ENCODE measurements around the gene UGT1A5.
"Not testable (repeated sequence)": the region's sequence is repeated elsewhere in the genome, so short reads cannot be mapped to it uniquely, and the experiment has no call there.

Gene UGT1A5

DNA sequence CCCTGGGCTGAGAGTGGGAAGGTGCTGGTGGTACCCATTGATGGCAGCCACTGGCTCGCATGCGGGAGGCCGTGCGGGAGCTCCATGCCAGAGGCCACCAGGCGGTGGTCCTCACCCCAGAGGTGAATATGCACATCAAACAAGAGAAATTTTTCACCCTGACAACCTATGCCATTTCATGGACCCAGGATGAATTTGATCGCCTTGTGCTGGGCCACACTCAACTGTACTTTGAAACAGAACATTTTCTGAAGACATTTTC is 34.5 kb downstream of the UGT1A5 start:
- Histone ChIP-seq H3K36me3 (ENCODE audit: low read depth) (no peaks in the 10 kb centered on the region), H3K4me3 (ENCODE audit: severe bottlenecking) (no peak overlapping the region), H3K4me1 (ENCODE audit: insufficient read depth, poor library complexity, severe bottlenecking) (no peaks in the 10 kb centered on the region), H3K27me3 (ENCODE audit: insufficient read depth, poor library complexity, severe bottlenecking) (no peaks in the 10 kb centered on the region), H3K27ac (ENCODE audit: poor library complexity, severe bottlenecking) (no peak overlapping the region), H3K9me3 (ENCODE audit: severe bottlenecking) (no peaks in the 10 kb centered on the region)
- TF ChIP-seq, protein P1, sequence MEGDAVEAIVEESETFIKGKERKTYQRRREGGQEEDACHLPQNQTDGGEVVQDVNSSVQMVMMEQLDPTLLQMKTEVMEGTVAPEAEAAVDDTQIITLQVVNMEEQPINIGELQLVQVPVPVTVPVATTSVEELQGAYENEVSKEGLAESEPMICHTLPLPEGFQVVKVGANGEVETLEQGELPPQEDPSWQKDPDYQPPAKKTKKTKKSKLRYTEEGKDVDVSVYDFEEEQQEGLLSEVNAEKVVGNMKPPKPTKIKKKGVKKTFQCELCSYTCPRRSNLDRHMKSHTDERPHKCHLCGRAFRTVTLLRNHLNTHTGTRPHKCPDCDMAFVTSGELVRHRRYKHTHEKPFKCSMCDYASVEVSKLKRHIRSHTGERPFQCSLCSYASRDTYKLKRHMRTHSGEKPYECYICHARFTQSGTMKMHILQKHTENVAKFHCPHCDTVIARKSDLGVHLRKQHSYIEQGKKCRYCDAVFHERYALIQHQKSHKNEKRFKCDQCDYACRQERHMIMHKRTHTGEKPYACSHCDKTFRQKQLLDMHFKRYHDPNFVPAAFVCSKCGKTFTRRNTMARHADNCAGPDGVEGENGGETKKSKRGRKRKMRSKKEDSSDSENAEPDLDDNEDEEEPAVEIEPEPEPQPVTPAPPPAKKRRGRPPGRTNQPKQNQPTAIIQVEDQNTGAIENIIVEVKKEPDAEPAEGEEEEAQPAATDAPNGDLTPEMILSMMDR (IDR thresholded peaks at IDR 0.05; ENCODE audit: poor library complexity, severe bottlenecking) = no peak
- DNase-seq (ENCODE audit: low spot score) (no peak), ATAC-seq (ENCODE audit: low read depth) (no peak)

DNA sequence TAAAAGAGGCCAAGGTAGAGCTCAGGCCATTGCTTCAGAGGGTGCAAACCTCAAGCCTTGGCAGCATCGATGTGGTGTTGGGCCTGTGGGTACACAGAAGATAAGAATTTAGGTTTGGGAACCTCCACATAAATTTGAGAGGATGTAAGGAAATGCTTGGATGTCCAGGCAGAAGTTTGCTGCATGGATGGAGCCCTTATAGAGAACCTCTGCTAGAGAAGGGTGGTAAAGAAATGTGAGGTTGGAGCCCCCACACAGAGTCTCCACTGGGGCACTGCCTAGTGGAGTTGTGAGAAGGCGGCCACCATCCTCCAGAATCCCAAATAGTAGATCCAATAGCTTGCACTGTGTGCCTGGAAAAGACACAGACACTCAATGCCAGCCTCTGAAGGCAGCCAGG is 38.0 kb downstream of the UGT1A5 start:
- H3K27ac ChIP-seq (ENCODE audit: poor library complexity, severe bottlenecking); DNase-seq (ENCODE audit: low spot score): not testable (repeated sequence)

DNA sequence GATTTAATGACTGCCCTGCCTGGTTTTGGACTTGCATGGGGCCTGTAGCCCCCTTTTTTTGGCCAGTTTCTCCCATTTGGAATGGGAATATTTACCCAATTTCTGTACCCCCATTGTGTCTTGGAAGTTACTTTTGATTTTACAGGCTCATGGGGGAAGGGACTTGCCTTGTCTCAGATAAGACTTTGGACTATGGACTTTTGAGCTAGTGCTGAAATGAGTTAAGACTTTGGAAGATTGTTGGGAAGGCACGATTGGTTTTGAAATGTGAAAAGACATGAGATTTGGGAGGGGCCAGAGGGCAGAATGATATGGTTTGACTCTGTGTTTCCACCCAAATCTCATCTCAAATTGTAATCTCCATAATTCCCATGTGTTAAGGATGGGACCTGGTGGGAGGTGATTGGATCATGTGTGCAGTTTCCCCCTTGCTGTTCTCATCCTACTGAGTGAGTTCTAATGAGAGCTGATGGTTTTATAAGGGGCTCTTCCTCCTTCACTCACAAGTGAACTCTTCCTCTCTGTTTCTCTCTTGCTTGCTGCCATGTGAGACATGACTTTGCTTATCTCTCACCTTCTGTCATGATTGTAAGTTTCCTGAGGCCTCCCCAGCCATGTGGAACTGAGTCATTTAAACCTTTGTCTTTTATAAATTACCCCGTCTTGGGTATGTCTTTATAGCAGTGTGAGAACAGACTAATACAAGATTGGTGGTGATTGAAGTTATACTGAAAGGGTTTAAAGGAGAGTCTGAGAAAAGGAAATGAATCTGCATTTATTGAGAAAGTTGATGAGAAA is 38.7 kb downstream of the UGT1A5 start:
- not testable (repeated sequence) for H3K4me3 ChIP-seq (ENCODE audit: severe bottlenecking); H3K27me3 ChIP-seq (ENCODE audit: insufficient read depth, poor library complexity, severe bottlenecking); DNase-seq (ENCODE audit: low spot score); H3K4me1 ChIP-seq (ENCODE audit: insufficient read depth, poor library complexity, severe bottlenecking); ATAC-seq (ENCODE audit: low read depth); H3K36me3 ChIP-seq (ENCODE audit: low read depth); H3K27ac ChIP-seq (ENCODE audit: poor library complexity, severe bottlenecking); H3K9me3 ChIP-seq (ENCODE audit: severe bottlenecking)

More for the DNA sequence above, 38.0 kb downstream of the UGT1A5 start:
- not testable (repeated sequence) for H3K27me3 ChIP-seq (ENCODE audit: insufficient read depth, poor library complexity, severe bottlenecking); H3K4me3 ChIP-seq (ENCODE audit: severe bottlenecking); H3K4me1 ChIP-seq (ENCODE audit: insufficient read depth, poor library complexity, severe bottlenecking); ATAC-seq (ENCODE audit: low read depth); H3K36me3 ChIP-seq (ENCODE audit: low read depth); H3K9me3 ChIP-seq (ENCODE audit: severe bottlenecking)

DNA sequence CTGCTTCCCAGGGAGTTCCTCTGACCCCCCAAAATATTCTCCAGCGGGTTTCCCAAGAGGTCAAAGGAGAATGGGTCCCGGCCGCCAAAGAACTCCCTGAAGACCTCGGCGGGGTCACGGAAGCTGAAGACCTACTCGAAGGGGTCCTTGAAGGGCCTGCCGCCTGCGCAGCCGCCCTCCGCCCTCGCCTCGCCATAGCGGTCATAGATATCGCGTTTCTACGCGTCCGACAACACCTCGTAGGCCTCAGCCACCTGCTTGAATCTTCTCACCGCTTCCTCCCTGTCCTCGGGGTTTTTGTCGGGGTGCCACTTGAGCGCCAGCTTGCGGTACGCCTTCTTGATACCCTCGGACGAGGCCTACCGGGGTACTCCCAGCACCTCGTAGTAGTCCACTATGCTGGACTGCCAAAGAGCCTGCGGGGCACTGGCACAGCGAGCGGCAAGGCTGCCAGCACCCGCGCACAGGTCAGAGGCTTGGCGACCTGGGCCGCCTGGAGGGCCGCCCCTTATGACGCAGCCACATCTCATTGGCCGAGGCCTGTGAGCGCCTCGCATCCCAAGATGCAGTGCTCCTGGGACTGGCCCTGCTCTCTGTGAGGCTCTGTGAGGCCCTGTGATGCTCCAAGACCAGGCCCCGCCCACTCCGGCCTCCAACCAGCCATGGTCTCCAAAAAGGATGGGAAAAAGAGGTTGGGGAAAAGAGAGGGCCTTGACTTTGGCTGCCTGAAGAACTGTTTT is 42.3 kb downstream of the UGT1A5 start:
- ATAC-seq (ENCODE audit: low read depth) (no peak), DNase-seq (ENCODE audit: low spot score) (no peak)
- H3K4me3 ChIP-seq (ENCODE audit: severe bottlenecking) = no peak overlapping the region
- H3K36me3 ChIP-seq (ENCODE audit: low read depth) = no peaks in the 10 kb centered on the region
- H3K9me3 ChIP-seq (ENCODE audit: severe bottlenecking) = no peaks in the 10 kb centered on the region
- H3K27me3 ChIP-seq (ENCODE audit: insufficient read depth, poor library complexity, severe bottlenecking) = no peaks in the 10 kb centered on the region
- H3K4me1 ChIP-seq (ENCODE audit: insufficient read depth, poor library complexity, severe bottlenecking) = no peaks in the 10 kb centered on the region
- TF ChIP-seq, protein P1 (IDR thresholded peaks at IDR 0.05; ENCODE audit: poor library complexity, severe bottlenecking) = no peak
- no peak overlapping the region for H3K27ac ChIP-seq (ENCODE audit: poor library complexity, severe bottlenecking)

DNA sequence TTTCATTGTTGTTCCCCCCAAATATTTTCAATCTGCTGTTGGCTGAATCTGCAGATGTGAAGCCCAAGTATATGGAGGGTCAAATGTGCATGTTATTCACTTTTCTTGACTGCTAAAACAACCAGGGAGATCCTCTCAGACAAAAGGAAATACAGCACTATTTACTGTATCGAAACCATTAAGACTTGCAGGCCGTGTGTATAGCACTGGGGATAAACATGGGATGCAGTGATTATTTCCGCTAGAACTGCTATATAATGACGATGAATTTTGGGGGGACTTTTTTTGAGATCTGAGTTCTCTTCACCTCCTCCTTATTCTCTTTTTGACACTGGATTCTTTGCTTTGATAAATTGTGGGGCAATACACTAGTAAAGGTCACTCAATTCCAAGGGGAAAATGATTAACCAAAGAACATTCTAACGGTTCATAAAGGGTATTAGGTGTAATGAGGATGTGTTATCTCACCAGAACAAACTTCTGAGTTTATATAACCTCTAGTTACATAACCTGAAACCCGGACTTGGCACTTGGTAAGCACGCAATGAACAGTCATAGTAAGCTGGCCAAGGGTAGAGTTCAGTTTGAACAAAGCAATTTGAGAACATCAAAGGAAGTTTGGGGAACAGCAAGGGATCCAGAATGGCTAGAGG is 43.8 kb downstream of the UGT1A5 start:
- Histone ChIP-seq H3K9me3 (ENCODE audit: severe bottlenecking) (no peaks in the 10 kb centered on the region), H3K27me3 (ENCODE audit: insufficient read depth, poor library complexity, severe bottlenecking) (no peaks in the 10 kb centered on the region), H3K4me1 (ENCODE audit: insufficient read depth, poor library complexity, severe bottlenecking) (peaks cover 7% of the 10 kb centered on the region), H3K27ac (ENCODE audit: poor library complexity, severe bottlenecking) (no peak overlapping the region), H3K4me3 (ENCODE audit: severe bottlenecking) (no peak overlapping the region), H3K36me3 (ENCODE audit: low read depth) (no peaks in the 10 kb centered on the region)
- DNase-seq (ENCODE audit: low spot score) (no peak), ATAC-seq (ENCODE audit: low read depth) (no peak)
- TF ChIP-seq, protein P1 (IDR thresholded peaks at IDR 0.05; ENCODE audit: poor library complexity, severe bottlenecking) = no peak
